HG03558 (cell line): ENCODE results near the gene BAZ2B.

ENCODE experiments used
- ATAC-seq: cut with Tn5 transposase; IDR thresholded peaks from one replicate; pipeline ENCODE4 v1.9.1; 2021; ENCODE audit warnings: moderate number of reproducible peaks; ENCODE audit not compliant: unreplicated experiment; ENCODE audit errors: extremely low read depth

Gene BAZ2B

GRCh38 chr2:159285433-159285832 lies 330.9 kb downstream of the BAZ2B start:
- ATAC-seq, result no peak

DNA sequence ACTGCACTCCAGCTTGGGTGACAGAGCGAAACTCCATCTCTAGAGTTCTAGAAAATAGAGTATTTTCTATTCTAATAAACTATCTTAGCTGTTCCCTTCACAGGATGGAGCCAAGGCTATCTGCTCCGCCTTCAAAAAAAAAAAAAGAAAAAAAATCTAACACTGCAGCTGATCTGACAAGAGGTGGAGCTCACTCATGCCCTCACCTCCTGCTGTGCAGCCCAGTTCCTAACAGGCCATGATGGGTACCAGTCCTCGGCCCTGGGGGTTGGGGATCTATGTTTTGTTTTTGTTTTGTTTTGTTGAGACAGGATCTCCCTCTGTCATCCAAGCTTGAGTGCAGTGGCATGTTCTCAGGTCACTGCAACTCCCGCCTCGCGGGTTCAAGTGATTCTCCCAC lies 332.8 kb downstream of the BAZ2B start:
- no peak for ATAC-seq

- no peak for ATAC-seq
Observed at GRCh38 chr2:159281002-159281401, 335.3 kb downstream of the BAZ2B start.

DNA sequence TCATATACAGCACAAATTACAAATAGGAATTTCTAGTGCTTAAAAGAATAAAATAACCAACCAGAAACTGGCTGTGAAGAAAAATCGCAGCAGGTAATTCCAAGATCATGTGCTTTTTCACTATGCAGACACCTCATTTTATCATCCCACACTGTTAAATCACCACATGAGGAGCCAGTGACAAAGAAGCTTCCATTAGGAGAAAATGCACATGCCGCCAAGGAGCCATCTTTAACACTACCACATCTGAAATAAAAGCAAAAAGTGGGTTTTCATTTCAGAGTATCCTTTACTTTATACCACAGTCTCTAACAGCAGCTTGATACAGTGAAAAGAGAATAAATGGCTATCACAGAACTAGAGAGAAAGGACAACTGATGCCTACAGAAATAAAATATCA lies 336.6 kb downstream of the BAZ2B start:
- no peak for ATAC-seq

DNA sequence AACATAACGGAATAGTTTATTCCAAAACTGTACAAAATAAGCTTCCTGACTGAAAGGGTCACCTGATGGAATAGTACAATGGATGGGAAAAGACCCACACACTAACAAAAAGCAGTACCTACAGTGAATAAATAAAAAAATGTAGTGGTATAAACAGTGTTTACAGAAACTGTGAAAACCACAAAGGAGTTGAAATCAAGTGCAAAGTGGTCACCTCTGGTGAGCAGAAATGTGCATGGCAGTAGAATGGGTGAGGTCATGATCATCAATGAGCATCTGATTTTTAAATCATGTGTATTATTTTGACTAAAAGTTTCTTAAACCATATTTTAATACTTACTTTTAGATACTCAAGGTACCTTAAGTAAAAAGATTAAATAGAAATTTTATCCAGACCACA lies 341.2 kb downstream of the BAZ2B start:
- no peak for ATAC-seq

DNA sequence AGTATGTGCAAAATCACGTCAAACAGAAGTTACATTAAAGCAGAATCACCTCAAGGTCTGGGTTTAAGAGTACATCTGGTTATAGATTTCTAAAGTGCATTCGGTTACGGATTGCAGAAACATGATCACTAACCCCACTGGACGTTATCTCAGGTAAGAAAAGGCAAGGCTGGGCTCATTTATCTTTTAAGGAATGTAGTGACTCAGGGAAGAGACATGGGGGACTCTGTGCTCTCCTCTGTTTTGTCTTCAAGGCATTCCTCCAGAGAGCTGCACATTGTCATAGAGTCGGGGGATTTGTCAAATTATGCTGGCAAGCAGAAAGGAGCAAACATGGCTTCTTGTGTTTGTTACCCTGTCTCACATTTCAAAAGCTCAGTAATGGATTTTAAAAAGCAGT lies 344.2 kb downstream of the BAZ2B start:
- ATAC-seq, result no peak

- ATAC-seq, result no peak
Observed at GRCh38 chr2:159270744-159271379, 345.5 kb downstream of the BAZ2B start.
